MG63 (cell line): Measurements from ENCODE around the gene CACNA1C. TPM values are rescaled to one million over a fixed set of nuclear protein-coding genes. Genes with fewer than 3 reads are reported as not detected.
A peak's percentile ranks its signal among the peaks of the same experiment; 100 is the strongest.
"Not testable (repeated sequence)": the region's sequence is repeated elsewhere in the genome, so short reads cannot be mapped to it uniquely, and the experiment has no call there.

ENCODE experiments used
- DNase-seq: peaks from one replicate; pipeline ENCODE4 v3.0.0-alpha.2; 2020
- H3K27me3 ChIP-seq: fragments of 250-450 bp; sonication (Bioruptor Pico); 2 replicates; pipeline ENCODE4 v1.5.1; 2020; ENCODE audit warnings: mild to moderate bottlenecking, moderate library complexity
- H3K36me3 ChIP-seq: fragments of 250-450 bp; sonication (Bioruptor Pico); 2 replicates; pipeline ENCODE4 v1.5.1; 2020; ENCODE audit warnings: mild to moderate bottlenecking, moderate library complexity
- H3K4me3 ChIP-seq: fragments of 250-450 bp; sonication (Bioruptor Pico); 2 replicates; pipeline ENCODE4 v1.5.1; 2020; ENCODE audit warnings: mild to moderate bottlenecking, moderate library complexity
- H3K9me3 ChIP-seq: fragments of 250-450 bp; sonication (Bioruptor Pico); 2 replicates; pipeline ENCODE4 v1.5.1; 2020; ENCODE audit warnings: mild to moderate bottlenecking, moderate library complexity
- total RNA-seq: library from RNA; depleted of rRNA; stranded (reverse); fragments of >200 nt; shearing (Covaris generic); gene quantifications from 2 replicates; pipeline ENCODE4 v1.2.3, GENCODE V29; 2014; ENCODE audit warnings: low replicate concordance

Gene CACNA1C
- total RNA-seq, 1 experiment from 2014 or later = 1.4 TPM

- peak; percentile 43 for DNase-seq
- Histone ChIP-seq H3K9me3 (no peaks in the 10 kb centered on the region), H3K4me3 (no peak overlapping the region), H3K36me3 (no peaks in the 10 kb centered on the region), H3K27me3 (no peaks in the 10 kb centered on the region)
These were observed 40.1 kb downstream of the CACNA1C start for GRCh38 chr12:2092890-2093289.

GRCh38 chr12:2094597-2094996 is 41.8 kb downstream of the CACNA1C start:
- H3K27me3 ChIP-seq = no peaks in the 10 kb centered on the region
- DNase-seq = no peak
- no peak overlapping the region for H3K4me3 ChIP-seq
- H3K36me3 ChIP-seq = no peaks in the 10 kb centered on the region
- no peaks in the 10 kb centered on the region for H3K9me3 ChIP-seq

- no peaks in the 10 kb centered on the region for H3K9me3 ChIP-seq
- no peaks in the 10 kb centered on the region for H3K36me3 ChIP-seq
- no peak overlapping the region for H3K4me3 ChIP-seq
- DNase-seq = no peak
- no peaks in the 10 kb centered on the region for H3K27me3 ChIP-seq
These were observed 43.1 kb downstream of the CACNA1C start for GRCh38 chr12:2095878-2096277.

- H3K36me3 ChIP-seq = no peaks in the 10 kb centered on the region
- DNase-seq = no peak
- H3K27me3 ChIP-seq = no peaks in the 10 kb centered on the region
- no peak overlapping the region for H3K4me3 ChIP-seq
- H3K9me3 ChIP-seq = no peaks in the 10 kb centered on the region
These were observed 44.8 kb downstream of the CACNA1C start for GRCh38 chr12:2097617-2098016.

GRCh38 chr12:2098852-2099251 is 46.1 kb downstream of the CACNA1C start:
- no peak for DNase-seq
- no peaks in the 10 kb centered on the region for H3K9me3 ChIP-seq
- H3K27me3 ChIP-seq = no peaks in the 10 kb centered on the region
- H3K4me3 ChIP-seq = no peak overlapping the region
- no peaks in the 10 kb centered on the region for H3K36me3 ChIP-seq

GRCh38 chr12:2099595-2099994 is 46.8 kb downstream of the CACNA1C start:
- no peaks in the 10 kb centered on the region for H3K27me3 ChIP-seq
- no peak for DNase-seq

GRCh38 chr12:2101359-2101758 is 48.6 kb downstream of the CACNA1C start:
- Histone ChIP-seq H3K9me3 (no peaks in the 10 kb centered on the region), H3K36me3 (no peaks in the 10 kb centered on the region), H3K27me3 (no peaks in the 10 kb centered on the region), H3K4me3 (no peak overlapping the region)
- no peak for DNase-seq

More at GRCh38 chr12:2099595-2099994, 46.8 kb downstream of the CACNA1C start:
- Histone ChIP-seq H3K9me3 (no peaks in the 10 kb centered on the region), H3K36me3 (no peaks in the 10 kb centered on the region), H3K4me3 (no peak overlapping the region)

GRCh38 chr12:2101771-2102170 is 49.0 kb downstream of the CACNA1C start:
- Histone ChIP-seq H3K27me3 (no peaks in the 10 kb centered on the region), H3K4me3 (no peak overlapping the region), H3K9me3 (no peaks in the 10 kb centered on the region), H3K36me3 (no peaks in the 10 kb centered on the region)
- DNase-seq = no peak

GRCh38 chr12:2102736-2103135 is 49.9 kb downstream of the CACNA1C start:
- H3K4me3 ChIP-seq, H3K36me3 ChIP-seq, H3K27me3 ChIP-seq, H3K9me3 ChIP-seq, DNase-seq: not testable (repeated sequence)

GRCh38 chr12:2105387-2105786 is 52.6 kb downstream of the CACNA1C start:
- DNase-seq, H3K9me3 ChIP-seq, H3K27me3 ChIP-seq, H3K36me3 ChIP-seq, H3K4me3 ChIP-seq: not testable (repeated sequence)

GRCh38 chr12:2108166-2108565 is 55.4 kb downstream of the CACNA1C start:
- Histone ChIP-seq H3K36me3 (no peaks in the 10 kb centered on the region), H3K4me3 (no peak overlapping the region), H3K27me3 (no peaks in the 10 kb centered on the region), H3K9me3 (no peaks in the 10 kb centered on the region)
- no peak for DNase-seq

- H3K9me3 ChIP-seq = no peaks in the 10 kb centered on the region
- H3K27me3 ChIP-seq = no peaks in the 10 kb centered on the region
- no peak for DNase-seq
- H3K4me3 ChIP-seq = no peak overlapping the region
- no peaks in the 10 kb centered on the region for H3K36me3 ChIP-seq
These were observed 56.3 kb downstream of the CACNA1C start for GRCh38 chr12:2108975-2109671.

- DNase-seq = no peak
- no peaks in the 10 kb centered on the region for H3K36me3 ChIP-seq
- H3K4me3 ChIP-seq = no peak overlapping the region
- no peaks in the 10 kb centered on the region for H3K27me3 ChIP-seq
- H3K9me3 ChIP-seq = no peaks in the 10 kb centered on the region
These were observed 57.3 kb downstream of the CACNA1C start for GRCh38 chr12:2110127-2110526.

- H3K36me3 ChIP-seq = no peaks in the 10 kb centered on the region
- no peaks in the 10 kb centered on the region for H3K27me3 ChIP-seq
- H3K9me3 ChIP-seq = no peaks in the 10 kb centered on the region
- H3K4me3 ChIP-seq = no peak overlapping the region
- no peak for DNase-seq
These were observed 58.2 kb downstream of the CACNA1C start for GRCh38 chr12:2110849-2111566.

- no peak overlapping the region for H3K4me3 ChIP-seq
- H3K9me3 ChIP-seq = no peaks in the 10 kb centered on the region
- H3K36me3 ChIP-seq = no peaks in the 10 kb centered on the region
- H3K27me3 ChIP-seq = no peaks in the 10 kb centered on the region
- no peak for DNase-seq
These were observed 59.0 kb downstream of the CACNA1C start for GRCh38 chr12:2111826-2112225.

- Histone ChIP-seq H3K36me3 (no peaks in the 10 kb centered on the region), H3K27me3 (no peaks in the 10 kb centered on the region), H3K4me3 (no peak overlapping the region), H3K9me3 (no peaks in the 10 kb centered on the region)
- DNase-seq = no peak
These were observed 59.6 kb downstream of the CACNA1C start for GRCh38 chr12:2112401-2112800.

- no peaks in the 10 kb centered on the region for H3K36me3 ChIP-seq
- no peak for DNase-seq
- no peak overlapping the region for H3K4me3 ChIP-seq
- no peaks in the 10 kb centered on the region for H3K9me3 ChIP-seq
- no peaks in the 10 kb centered on the region for H3K27me3 ChIP-seq
These were observed 60.5 kb downstream of the CACNA1C start for GRCh38 chr12:2113119-2113912.
